AG10803 (cell line): ENCODE results near the gene SGTB.
A peak's percentile ranks its signal among the peaks of the same experiment; 100 is the strongest.
"Not testable (repeated sequence)": the region's sequence is repeated elsewhere in the genome, so short reads cannot be mapped to it uniquely, and the experiment has no call there.

Experiments used
- DNase-seq: peaks from one replicate; pipeline ENCODE4 v3.0.0; 2010; ENCODE audit warnings: low read depth
- H3K4me3 ChIP-seq: 2 replicates; pipeline ENCODE4 v1.5.1; 2011; ENCODE audit warnings: mild to moderate bottlenecking, low read length, control low read depth
- TF ChIP-seq, protein P1 (sequence below): conservative IDR thresholded peaks from 2 replicates; pipeline ENCODE4 v1.5.1; 2011; ENCODE audit warnings: mild to moderate bottlenecking, low read length, control low read depth, inconsistent platforms

Gene SGTB

DNA sequence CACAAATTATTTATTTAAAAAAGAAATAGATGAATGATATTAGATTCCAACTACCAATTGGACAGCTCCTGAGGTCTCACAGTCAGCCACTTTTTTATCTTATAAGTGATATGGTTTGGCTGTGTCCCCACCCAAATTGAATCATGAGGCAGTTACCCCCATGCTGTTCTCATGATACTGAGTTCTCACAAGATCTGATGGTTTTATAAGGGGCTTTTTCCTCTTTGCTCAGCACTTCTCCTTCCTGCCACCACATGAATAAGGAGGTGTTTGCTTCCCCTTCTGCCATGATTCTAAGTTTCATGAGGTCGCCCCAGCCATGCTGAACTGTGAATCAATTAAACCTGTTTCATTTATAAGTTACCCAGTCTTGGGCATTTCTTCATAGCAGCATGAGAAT is 13.0 kb upstream of the SGTB start:
- TF ChIP-seq, protein P1, sequence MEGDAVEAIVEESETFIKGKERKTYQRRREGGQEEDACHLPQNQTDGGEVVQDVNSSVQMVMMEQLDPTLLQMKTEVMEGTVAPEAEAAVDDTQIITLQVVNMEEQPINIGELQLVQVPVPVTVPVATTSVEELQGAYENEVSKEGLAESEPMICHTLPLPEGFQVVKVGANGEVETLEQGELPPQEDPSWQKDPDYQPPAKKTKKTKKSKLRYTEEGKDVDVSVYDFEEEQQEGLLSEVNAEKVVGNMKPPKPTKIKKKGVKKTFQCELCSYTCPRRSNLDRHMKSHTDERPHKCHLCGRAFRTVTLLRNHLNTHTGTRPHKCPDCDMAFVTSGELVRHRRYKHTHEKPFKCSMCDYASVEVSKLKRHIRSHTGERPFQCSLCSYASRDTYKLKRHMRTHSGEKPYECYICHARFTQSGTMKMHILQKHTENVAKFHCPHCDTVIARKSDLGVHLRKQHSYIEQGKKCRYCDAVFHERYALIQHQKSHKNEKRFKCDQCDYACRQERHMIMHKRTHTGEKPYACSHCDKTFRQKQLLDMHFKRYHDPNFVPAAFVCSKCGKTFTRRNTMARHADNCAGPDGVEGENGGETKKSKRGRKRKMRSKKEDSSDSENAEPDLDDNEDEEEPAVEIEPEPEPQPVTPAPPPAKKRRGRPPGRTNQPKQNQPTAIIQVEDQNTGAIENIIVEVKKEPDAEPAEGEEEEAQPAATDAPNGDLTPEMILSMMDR: no peak
- no peak for DNase-seq
- no peak overlapping the region for H3K4me3 ChIP-seq

DNA sequence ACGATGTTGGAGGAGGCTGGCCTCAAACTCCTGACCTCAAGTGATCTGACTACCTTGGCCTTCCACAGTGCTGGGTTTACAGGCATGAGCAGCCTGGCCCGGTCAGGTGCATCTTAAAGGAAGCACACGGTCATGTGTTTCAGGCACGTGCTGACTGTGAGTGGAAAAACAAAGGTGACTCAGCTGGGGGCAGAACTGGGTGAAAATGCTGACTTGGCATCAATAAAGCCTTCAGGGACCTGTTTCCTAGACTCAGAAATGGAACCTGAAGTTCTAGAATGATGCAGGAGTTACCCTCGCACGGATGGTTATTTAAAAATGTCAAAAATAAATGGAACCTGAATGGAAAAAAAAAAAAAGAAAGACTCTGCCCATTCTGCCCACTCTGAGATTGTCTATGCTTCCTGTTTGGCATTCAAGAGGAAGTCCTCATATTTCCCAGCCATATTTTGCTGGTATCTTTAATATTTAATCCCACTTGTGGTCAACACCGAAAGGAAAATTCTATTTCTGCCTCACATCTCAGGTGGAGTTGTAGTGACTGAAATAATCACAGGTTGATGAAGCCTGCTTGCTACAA is 12.4 kb upstream of the SGTB start:
- H3K4me3 ChIP-seq, DNase-seq: not testable (repeated sequence)

DNA sequence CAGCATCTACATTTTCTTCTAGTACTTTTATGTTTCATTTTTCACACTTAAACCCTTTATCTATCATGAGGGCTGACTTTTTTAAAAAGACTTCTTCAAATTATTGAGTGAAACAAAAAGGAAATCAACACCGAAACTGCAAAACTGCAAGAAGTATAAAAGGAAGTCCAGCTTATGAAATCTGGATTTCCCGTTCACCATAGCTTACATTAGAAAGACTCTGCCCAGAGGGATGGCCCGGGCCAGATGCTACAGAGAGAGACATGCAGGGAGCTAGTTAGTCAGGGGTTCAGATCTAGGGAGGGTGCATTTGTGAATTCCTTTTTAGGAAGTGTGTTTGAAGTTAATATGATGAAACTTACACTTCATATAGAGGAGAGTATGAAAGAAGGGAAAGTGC is 10.1 kb upstream of the SGTB start:
- not testable (repeated sequence) for H3K4me3 ChIP-seq, DNase-seq

DNA sequence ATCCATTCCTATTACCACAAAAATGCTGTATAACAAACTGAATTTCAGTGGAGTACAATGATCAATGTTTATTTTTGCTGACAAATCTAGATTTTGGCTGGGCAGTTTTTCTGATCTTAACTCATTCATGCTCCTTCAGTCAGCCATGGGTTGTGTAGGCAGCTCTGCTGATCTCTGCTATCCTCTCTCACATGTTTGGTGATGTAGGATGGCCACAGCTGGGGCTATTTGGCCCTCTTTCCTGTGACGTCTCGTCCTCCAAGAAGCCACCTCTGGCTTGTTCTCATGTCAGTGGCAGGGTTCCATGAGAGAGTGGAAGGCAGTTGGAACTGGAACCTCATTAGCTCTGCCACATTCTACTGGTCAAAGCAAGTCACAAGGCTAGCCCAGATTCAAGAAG is 9.0 kb upstream of the SGTB start:
- H3K4me3 ChIP-seq: no peak overlapping the region
- TF ChIP-seq, protein P1: no peak
- peak; percentile 36 for DNase-seq

DNA sequence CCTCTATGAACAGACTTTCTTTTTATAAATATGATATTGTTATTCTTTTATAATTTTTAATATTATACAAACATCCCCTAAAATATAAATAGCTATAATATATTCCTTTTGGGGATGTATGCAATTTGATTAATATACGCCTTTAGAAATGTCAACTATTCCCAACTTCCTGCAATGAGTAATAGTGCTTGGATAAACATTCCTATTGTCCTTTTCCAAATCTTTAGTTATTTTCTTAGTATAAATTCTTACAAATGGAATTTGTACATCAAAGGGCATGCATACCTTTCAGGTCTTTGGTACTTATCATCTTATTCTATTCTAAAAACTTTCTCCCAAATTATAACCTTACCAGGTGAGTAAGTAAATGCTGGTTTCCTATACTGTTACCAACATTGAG is 6.3 kb upstream of the SGTB start:
- H3K4me3 ChIP-seq: no peak overlapping the region
- no peak for DNase-seq
- TF ChIP-seq, protein P1: no peak

DNA sequence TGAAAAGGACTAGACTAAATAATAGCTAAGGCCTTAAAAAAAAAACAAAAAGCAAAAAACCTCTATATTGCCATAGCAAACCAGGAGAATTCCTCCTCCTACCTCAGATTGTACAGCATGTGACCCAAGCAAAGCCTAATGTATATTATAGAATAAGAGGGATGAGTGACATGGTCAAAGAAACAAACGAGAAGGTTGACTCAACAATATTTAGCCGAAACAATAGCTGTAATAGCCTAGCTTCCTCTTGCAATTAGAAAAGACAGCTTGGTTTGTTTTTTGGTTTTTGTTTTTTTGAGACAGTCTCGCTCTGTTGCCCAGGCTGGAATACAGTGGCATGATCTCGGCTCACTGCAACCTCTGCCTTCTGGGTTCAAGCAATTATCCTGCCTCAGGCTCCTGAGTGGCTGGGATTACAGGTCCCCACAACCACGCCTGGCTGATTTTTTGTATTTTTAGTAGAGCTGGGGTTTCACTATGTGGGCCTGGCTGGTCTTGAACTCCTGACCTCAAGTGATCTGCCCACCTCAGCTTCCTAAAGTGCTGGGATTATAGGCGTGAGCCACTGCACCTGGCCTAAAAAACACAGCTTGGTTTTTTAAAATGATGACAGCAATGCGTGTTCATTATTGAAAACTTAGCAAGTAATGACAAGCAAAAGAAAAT is 5.7 kb upstream of the SGTB start:
- DNase-seq: no peak
- TF ChIP-seq, protein P1: no peak
- no peak overlapping the region for H3K4me3 ChIP-seq

DNA sequence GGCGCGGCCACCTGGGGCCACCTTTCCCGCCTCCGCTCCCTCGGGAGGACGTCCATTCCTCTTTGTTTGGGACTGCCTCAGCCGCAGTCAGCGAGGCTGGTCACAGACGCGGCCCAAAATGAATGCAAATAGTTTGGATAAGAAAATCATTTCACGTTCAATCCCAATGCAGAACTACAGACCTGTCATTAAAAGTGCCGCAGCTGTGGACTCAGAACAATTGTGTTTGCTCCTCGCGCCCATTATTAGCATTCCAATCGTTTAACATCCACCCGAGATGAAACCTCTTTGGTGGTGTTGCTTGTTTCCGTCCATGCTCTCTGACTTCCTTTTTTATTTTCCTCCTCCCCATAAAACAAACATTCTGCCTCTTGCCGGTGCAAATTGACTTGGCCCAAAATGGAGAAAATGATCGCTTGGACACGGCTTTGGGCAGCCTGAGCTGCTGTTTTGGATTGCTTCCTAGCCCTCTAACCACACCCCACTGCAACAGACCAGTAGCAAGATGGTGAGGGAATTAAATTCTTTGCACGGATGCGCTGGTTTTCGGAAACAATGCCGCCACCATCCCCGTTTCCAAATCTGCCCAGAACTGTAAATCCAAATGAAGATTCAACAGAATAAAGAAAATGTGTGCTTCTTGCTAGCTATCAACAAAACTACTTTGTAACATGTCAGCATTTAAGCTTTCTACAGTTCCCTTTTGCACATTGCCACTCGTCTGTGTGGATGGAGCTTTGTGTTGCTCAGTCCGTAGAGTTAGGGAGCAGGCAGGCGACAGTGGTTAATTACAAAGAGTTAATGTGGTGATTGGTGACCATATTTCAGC is 880 bp upstream of the SGTB start:
- DNase-seq: peak; percentile 77
- H3K4me3 ChIP-seq: peak overlapping the region; percentile 87
- TF ChIP-seq, protein P1: no peak
